ENCODE results near the gene BTBD9. TPM values are rescaled to one million over a fixed set of nuclear protein-coding genes. Genes with fewer than 3 reads are reported as not detected.

Gene BTBD9
- total RNA-seq, 1 experiment from 2014 or later: 12.5 TPM

GRCh38 chr6:38485488-38485887 is 154.2 kb downstream of the BTBD9 start:
- Mint-ChIP-seq H3K4me3 (ENCODE audit: unreplicated experiment) (no peak overlapping the region), H3K4me1 (ENCODE audit: insufficient read depth, unreplicated experiment) (peaks cover 5% of the 10 kb centered on the region), H3K36me3 (ENCODE audit: insufficient read depth, unreplicated experiment) (no peaks in the 10 kb centered on the region), H3K27me3 (ENCODE audit: insufficient read depth, unreplicated experiment) (no peaks in the 10 kb centered on the region), H3K9me3 (ENCODE audit: unreplicated experiment) (no peaks in the 10 kb centered on the region), H3K27ac (ENCODE audit: low read depth, unreplicated experiment) (no peak overlapping the region)
- TF ChIP-seq CTCF (IDR thresholded peaks at IDR 0.05; ENCODE audit: unreplicated experiment): no peak
- intact Hi-C loops (cut with micrococcal nuclease): no loop called here
- CTCF ChIA-PET: interaction anchor here (0.5 to 1.3 kb wide), 4 partner anchors 8 to 421 kb away, joined by 3 to 8 read pairs (median 3); no protein-coding TSS in a partner anchor
- POLR2A ChIA-PET: no interaction called here
- no peak for DNase-seq (ENCODE audit: unreplicated experiment)
- BruUV-seq (replicated peaks): no TSS peak

- POLR2A ChIA-PET: no interaction called here
- no peaks in the 10 kb centered on the region for H3K9me3 Mint-ChIP-seq (ENCODE audit: unreplicated experiment)
- no peak overlapping the region for H3K27ac Mint-ChIP-seq (ENCODE audit: low read depth, unreplicated experiment)
- no peaks in the 10 kb centered on the region for H3K36me3 Mint-ChIP-seq (ENCODE audit: insufficient read depth, unreplicated experiment)
- CTCF ChIA-PET: interaction anchor here (0.7 to 0.9 kb wide), 2 partner anchors 9 to 451 kb away, joined by 3 to 4 read pairs; no protein-coding TSS in a partner anchor
- H3K4me1 Mint-ChIP-seq (ENCODE audit: insufficient read depth, unreplicated experiment): peaks cover 5% of the 10 kb centered on the region
- H3K4me3 Mint-ChIP-seq (ENCODE audit: unreplicated experiment): no peak overlapping the region
- intact Hi-C loops (cut with micrococcal nuclease): no loop called here
- no peaks in the 10 kb centered on the region for H3K27me3 Mint-ChIP-seq (ENCODE audit: insufficient read depth, unreplicated experiment)
- no peak for TF ChIP-seq CTCF (IDR thresholded peaks at IDR 0.05; ENCODE audit: unreplicated experiment)
- no TSS peak for BruUV-seq (replicated peaks)
- no peak for DNase-seq (ENCODE audit: unreplicated experiment)
Measured at GRCh38 chr6:38484656-38485055, 155.1 kb downstream of the BTBD9 start.

GRCh38 chr6:38483526-38483925 is 156.2 kb downstream of the BTBD9 start:
- H3K36me3 Mint-ChIP-seq (ENCODE audit: insufficient read depth, unreplicated experiment): no peaks in the 10 kb centered on the region
- no peaks in the 10 kb centered on the region for H3K27me3 Mint-ChIP-seq (ENCODE audit: insufficient read depth, unreplicated experiment)
- no peak for TF ChIP-seq CTCF (IDR thresholded peaks at IDR 0.05; ENCODE audit: unreplicated experiment)
- CTCF ChIA-PET: interaction anchor here (0.7 to 1.7 kb wide), 6 partner anchors 9 to 449 kb away, joined by 3 to 8 read pairs (median 4); no protein-coding TSS in a partner anchor
- H3K4me3 Mint-ChIP-seq (ENCODE audit: unreplicated experiment): no peak overlapping the region
- BruUV-seq (replicated peaks): no TSS peak
- H3K4me1 Mint-ChIP-seq (ENCODE audit: insufficient read depth, unreplicated experiment): peaks cover 5% of the 10 kb centered on the region
- H3K27ac Mint-ChIP-seq (ENCODE audit: low read depth, unreplicated experiment): no peak overlapping the region
- DNase-seq (ENCODE audit: unreplicated experiment): no peak
- H3K9me3 Mint-ChIP-seq (ENCODE audit: unreplicated experiment): no peaks in the 10 kb centered on the region
- POLR2A ChIA-PET: no interaction called here
- intact Hi-C loops (cut with micrococcal nuclease): no loop called here

- POLR2A ChIA-PET: interaction anchor here (0.7 to 0.8 kb wide), 2 partner anchors 77 to 447 kb away, joined by 3 read pairs; no protein-coding TSS in a partner anchor
- BruUV-seq (replicated peaks): no TSS peak
- no peak for TF ChIP-seq CTCF (IDR thresholded peaks at IDR 0.05; ENCODE audit: unreplicated experiment)
- Mint-ChIP-seq H3K27ac (ENCODE audit: low read depth, unreplicated experiment) (no peak overlapping the region), H3K4me3 (ENCODE audit: unreplicated experiment) (no peak overlapping the region), H3K27me3 (ENCODE audit: insufficient read depth, unreplicated experiment) (no peaks in the 10 kb centered on the region), H3K36me3 (ENCODE audit: insufficient read depth, unreplicated experiment) (no peaks in the 10 kb centered on the region), H3K4me1 (ENCODE audit: insufficient read depth, unreplicated experiment) (peaks cover 4% of the 10 kb centered on the region), H3K9me3 (ENCODE audit: unreplicated experiment) (no peaks in the 10 kb centered on the region)
- intact Hi-C loops (cut with micrococcal nuclease): no loop called here
- CTCF ChIA-PET: interaction anchor here (0.6 to 1.7 kb wide), 6 partner anchors 9 to 454 kb away, joined by 3 to 8 read pairs (median 4); no protein-coding TSS in a partner anchor
- DNase-seq (ENCODE audit: unreplicated experiment): no peak
Measured at GRCh38 chr6:38482466-38482865, 157.3 kb downstream of the BTBD9 start.
